CD1c-positive myeloid dendritic cell (primary cell): Measurements from ENCODE around the gene PPP1R1C.
"Not testable (repeated sequence)": the region's sequence is repeated elsewhere in the genome, so short reads cannot be mapped to it uniquely, and the experiment has no call there.

Experiments
- DNase-seq: peaks from one replicate; pipeline ENCODE4 v3.0.0-alpha.2; 2016; ENCODE audit errors: extremely low spot score

Gene PPP1R1C

GRCh38 chr2:181985632-181986205, at the start of gene PPP1R1C:
Gene PPP1R1C (plus strand): TSS chr2:181985853. CDS start chr2:181986111, 258 bp downstream.
- no peak for DNase-seq

DNA sequence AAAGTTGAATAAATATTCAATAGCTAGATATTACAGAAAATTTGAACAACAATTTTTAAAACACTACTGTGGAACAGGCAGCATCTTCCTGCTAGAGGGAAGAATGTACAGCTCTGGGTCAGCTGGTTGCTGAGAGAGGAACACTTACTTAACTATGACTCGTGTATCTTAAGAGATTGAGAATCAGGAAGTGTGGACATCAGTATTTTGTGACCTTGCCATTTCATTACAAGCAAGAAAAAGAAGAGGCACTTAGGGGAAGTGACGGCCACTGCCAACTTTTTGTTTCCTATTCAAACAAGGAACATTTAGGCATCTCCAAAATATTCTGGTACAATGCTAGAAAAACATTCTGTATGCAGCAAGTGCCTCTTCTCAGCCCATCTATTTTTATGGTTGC, 48.2 kb upstream of the PPP1R1C start:
- DNase-seq: peak; percentile 73

GRCh38 chr2:181943411-181944124, 42.1 kb upstream of the PPP1R1C start:
- DNase-seq: no peak

- no peak for DNase-seq
Observed at GRCh38 chr2:181944164-181944913, 41.3 kb upstream of the PPP1R1C start.

- DNase-seq: no peak
Observed at GRCh38 chr2:181944914-181945291, 40.8 kb upstream of the PPP1R1C start.

DNA sequence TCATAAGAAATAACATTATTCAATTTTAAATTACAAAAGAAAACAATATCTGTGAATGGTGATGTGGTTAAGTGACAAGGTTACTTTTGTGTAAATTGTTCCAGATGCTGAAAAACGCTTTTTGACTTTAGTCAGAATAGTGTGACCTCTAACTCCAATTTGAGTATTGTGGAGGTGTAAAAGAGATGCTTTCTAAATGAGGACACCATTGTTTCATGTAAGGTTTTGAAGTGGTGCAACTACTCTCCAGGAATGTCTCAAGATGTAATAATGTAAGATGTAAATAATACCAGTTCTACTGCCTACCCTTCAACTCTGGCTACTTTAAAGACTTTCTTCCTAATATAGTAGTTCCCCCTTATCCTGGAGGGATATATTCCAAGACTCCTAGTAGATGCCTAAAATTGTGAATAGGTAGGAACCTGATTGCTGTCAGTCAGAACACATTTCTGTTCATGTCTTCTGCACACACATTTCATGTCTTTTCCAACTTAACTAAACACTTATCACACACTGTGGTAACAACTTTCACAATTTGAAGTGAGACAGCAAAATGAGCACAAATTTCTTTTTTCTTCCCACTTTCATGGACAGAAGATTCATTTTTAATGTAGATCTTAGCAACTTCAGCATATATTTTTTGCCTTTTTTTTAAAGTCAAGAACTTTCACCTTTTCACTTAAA, 39.1 kb upstream of the PPP1R1C start:
- DNase-seq: no peak

GRCh38 chr2:181947273-181947672, 38.4 kb upstream of the PPP1R1C start:
- no peak for DNase-seq

- no peak for DNase-seq
Observed at GRCh38 chr2:181948227-181948626, 37.4 kb upstream of the PPP1R1C start.

GRCh38 chr2:181949047-181949446, 36.6 kb upstream of the PPP1R1C start:
- DNase-seq: no peak

DNA sequence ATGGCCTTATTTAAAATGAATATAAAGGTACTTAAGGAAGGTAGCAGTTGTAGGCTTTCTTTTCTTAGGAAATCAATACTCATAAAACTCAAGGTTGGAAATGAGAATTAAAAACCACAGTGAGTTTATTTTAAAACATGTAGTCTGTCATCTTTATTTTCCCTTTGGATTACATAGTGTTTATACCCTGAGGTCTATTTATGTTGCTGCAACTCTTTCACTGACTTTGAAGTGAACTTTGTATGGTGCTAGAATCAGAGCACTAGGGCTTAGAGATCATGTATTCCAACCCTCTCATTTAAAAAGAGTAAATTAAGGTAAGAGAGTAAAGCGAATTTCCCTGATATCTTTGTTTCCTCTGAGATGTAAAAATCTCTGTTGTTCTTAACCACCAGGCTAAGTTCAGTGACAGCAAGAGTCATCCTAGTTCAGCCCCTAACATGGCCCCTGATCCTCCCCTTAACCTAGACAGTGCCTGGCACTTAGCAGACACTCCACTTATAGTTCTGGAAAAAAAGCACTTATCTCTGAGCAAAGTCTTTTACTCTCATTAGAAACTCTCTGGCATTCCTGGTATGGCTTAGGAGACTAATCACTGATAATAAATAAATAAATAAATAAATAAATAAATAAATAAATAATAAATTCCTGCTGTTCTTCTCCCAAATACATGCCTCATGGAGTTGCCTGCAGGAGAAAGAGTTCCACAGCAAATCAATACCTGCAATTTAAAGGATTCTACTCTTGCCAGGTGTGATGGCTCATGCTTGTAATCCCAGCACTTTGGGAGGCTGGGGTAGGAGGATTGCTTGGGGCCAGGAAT, 33.0 kb upstream of the PPP1R1C start:
- DNase-seq: no peak

GRCh38 chr2:181953881-181954537, 31.6 kb upstream of the PPP1R1C start:
- peak; percentile 78 for DNase-seq

DNA sequence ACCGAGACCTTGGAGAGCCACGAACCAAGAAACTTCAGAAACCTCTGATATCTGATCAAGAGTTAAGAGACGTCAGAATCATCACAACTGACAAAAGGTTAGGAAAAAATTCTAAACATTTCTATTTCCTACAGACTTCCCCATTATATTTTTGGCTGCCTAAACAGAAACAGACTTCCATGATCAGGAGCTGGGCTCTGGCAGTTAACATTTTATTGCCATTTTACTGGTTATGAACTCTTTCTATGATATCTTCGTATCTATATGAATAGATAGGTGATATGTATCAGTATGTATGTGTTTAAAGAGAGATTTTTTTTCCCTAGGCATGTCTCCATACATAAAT, 31.1 kb upstream of the PPP1R1C start:
- DNase-seq: no peak

- no peak for DNase-seq
Observed at GRCh38 chr2:181955010-181955409, 30.6 kb upstream of the PPP1R1C start.

DNA sequence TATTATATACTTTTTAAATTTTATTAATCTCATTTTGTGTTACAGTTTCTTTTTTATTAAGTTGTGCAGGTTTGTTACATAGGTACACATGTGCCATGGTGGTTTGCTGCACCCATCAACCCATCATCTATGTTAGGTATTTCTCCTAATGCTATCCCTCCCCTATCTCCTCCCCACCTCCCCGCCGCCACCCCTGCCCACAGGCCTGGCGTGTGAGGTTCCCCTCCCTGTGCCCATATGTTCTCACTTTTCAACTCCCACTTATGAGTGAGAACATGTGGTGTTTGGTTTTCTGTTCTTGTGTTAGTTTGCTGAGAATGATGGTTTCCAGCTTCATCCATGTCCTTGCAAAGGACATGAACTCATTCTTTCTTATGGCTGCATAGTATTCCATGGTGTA, 29.8 kb upstream of the PPP1R1C start:
- not testable (repeated sequence) for DNase-seq

DNA sequence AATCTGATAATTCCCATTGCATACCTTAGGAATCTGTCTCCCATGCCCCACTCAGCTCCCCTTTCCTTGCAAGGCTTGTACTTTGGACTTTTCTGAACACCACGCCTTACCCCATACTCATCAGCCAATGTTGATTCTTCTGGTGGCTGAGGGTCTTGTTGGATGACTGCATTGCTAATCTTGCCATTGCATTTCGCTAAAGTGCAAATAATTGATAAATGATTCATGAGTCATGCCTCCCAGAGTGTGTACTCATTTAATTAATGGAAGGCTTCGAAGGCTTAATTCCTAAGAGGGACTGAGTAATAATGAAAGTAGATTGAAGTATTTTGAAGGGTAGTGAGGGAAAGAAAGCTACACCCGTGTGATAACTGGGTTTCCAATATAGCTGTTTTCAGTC, 28.0 kb upstream of the PPP1R1C start:
- no peak for DNase-seq

GRCh38 chr2:181958726-181959125, 26.9 kb upstream of the PPP1R1C start:
- DNase-seq: no peak

DNA sequence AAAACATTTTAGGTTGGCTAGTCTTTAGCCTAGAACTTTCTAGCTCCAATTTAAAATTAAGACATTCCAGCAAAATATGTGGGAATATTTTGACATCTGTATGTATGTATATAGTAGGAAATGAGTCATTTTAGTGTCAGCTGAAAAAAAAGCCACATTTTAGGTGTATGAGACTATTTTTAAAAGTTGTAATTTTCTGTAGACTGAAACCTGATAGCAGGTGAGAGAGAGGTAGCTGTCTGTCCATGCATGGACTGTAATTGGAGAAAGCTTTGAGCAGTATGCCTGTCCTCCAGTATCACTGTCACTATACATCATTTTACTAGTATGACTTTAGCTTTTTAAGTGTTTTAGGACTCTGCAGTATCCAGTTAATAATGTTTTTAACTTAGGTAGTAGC, 26.1 kb upstream of the PPP1R1C start:
- DNase-seq: no peak

GRCh38 chr2:181961167-181961566, 24.5 kb upstream of the PPP1R1C start:
- DNase-seq: not testable (repeated sequence)

- DNase-seq: no peak
Observed at GRCh38 chr2:181962142-181962541, 23.5 kb upstream of the PPP1R1C start.

- no peak for DNase-seq
Observed at GRCh38 chr2:181970160-181970794, 15.4 kb upstream of the PPP1R1C start.

DNA sequence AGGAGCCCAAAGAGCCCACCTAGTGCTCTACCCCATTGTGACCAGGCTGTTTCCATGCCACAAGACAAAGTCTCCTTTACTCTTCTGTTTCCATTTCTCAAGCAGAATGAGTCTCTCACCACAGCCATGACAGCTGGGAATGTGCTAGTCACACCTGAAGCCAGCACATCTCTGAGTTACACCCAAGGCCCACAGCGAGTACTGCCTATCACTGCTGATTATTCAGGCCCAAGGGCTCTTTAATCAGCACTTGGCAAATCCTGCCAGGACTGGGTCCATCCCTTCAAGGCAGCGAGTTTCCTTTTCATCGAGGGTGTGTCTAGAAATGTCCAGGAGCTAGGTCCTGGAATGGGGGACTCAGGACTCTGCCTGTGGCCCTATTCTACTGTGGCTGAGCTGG, 14.6 kb upstream of the PPP1R1C start:
- no peak for DNase-seq
